GM10266 (cell line): ENCODE results near the gene PHKB.
"Not testable (repeated sequence)": the region's sequence is repeated elsewhere in the genome, so short reads cannot be mapped to it uniquely, and the experiment has no call there.

Source experiments
- DNase-seq: peaks from one replicate; pipeline ENCODE4 v3.0.0; 2012; ENCODE audit errors: extremely low spot score
- TF ChIP-seq, protein P1 (sequence below): IDR thresholded peaks from 2 replicates; pipeline ENCODE4 v1.5.1; 2012; ENCODE audit warnings: mild to moderate bottlenecking, low read depth; ENCODE audit not compliant: control insufficient read depth, insufficient read depth; ENCODE audit errors: missing control alignments

Gene PHKB

GRCh38 chr16:47676635-47677177 lies 215.6 kb downstream of the PHKB start:
- TF ChIP-seq, protein P1, sequence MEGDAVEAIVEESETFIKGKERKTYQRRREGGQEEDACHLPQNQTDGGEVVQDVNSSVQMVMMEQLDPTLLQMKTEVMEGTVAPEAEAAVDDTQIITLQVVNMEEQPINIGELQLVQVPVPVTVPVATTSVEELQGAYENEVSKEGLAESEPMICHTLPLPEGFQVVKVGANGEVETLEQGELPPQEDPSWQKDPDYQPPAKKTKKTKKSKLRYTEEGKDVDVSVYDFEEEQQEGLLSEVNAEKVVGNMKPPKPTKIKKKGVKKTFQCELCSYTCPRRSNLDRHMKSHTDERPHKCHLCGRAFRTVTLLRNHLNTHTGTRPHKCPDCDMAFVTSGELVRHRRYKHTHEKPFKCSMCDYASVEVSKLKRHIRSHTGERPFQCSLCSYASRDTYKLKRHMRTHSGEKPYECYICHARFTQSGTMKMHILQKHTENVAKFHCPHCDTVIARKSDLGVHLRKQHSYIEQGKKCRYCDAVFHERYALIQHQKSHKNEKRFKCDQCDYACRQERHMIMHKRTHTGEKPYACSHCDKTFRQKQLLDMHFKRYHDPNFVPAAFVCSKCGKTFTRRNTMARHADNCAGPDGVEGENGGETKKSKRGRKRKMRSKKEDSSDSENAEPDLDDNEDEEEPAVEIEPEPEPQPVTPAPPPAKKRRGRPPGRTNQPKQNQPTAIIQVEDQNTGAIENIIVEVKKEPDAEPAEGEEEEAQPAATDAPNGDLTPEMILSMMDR = no peak
- no peak for DNase-seq

- DNase-seq = not testable (repeated sequence)
Observed at GRCh38 chr16:47681571-47681970, 220.4 kb downstream of the PHKB start.

DNA sequence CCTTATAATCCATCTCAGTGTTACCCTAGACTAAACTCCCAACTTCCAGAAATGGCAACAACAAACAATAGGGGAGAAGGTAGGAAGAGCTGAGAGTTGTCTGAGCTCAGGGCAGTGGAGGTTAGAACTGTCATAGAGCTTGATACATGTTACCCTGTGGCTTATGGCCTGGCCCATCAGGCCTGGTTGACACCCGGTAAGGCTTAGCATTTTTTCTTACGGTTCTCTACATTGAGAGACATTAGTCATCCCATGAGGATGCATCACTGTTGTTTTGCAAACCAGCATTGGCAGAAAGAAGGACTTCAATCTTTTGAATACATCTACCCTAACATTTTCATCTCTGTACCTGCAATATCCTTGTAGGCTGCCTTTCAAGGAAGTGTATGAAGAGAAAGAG lies 226.6 kb downstream of the PHKB start:
- TF ChIP-seq, protein P1 = no peak
- no peak for DNase-seq

GRCh38 chr16:47693226-47693625 lies 232.1 kb downstream of the PHKB start:
- DNase-seq = no peak
- TF ChIP-seq, protein P1 = no peak

GRCh38 chr16:47694543-47694942 lies 233.4 kb downstream of the PHKB start:
- DNase-seq = no peak
- TF ChIP-seq, protein P1 = no peak

GRCh38 chr16:47695756-47696155 lies 234.6 kb downstream of the PHKB start:
- TF ChIP-seq, protein P1 = no peak
- no peak for DNase-seq

GRCh38 chr16:47697826-47698225 lies 236.7 kb downstream of the PHKB start:
- DNase-seq = no peak
- TF ChIP-seq, protein P1 = no peak

GRCh38 chr16:47699106-47699505 lies 238.0 kb downstream of the PHKB start:
- TF ChIP-seq, protein P1 = no peak
- DNase-seq = no peak
